ENCODE results near the gene COA3.

DNA sequence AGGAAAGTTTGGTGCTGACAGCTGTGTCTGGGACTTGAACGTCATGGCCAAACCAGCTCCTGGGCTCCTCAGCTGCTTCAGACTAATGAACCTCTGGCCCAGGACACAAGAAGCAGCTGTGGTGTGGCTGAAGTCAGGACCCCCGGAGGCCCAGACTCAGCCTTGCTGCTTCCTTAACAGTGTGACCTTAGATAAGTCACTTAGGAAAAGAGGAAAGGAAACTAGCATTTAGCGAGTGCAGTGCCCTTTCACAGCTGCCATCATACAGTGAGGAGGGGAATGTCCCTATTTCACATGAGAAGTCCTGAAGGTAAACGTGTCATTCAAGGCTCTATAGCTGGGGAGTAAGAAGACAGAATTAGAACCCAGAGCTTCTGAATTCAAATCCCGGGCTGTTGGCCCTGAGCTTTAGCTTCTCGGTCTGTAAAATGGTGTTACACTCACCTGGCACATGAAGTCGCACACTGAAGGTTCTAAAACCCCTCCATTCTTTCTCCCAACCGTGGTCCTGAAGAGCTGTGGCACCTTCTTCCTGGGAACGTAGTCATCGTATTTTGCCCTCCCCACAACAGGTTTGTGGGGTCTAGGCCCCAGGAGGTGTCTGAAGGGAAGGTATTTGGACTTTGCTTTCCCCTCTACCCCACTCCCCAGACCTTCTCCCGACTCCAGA is 38.4 kb downstream of the COA3 start:
- TF ChIP-seq POLR2AphosphoS5 (IDR thresholded peaks at IDR 0.05) (no peak), POLR2A (IDR thresholded peaks at IDR 0.05) (no peak)
- TF ChIP-seq, protein P1, sequence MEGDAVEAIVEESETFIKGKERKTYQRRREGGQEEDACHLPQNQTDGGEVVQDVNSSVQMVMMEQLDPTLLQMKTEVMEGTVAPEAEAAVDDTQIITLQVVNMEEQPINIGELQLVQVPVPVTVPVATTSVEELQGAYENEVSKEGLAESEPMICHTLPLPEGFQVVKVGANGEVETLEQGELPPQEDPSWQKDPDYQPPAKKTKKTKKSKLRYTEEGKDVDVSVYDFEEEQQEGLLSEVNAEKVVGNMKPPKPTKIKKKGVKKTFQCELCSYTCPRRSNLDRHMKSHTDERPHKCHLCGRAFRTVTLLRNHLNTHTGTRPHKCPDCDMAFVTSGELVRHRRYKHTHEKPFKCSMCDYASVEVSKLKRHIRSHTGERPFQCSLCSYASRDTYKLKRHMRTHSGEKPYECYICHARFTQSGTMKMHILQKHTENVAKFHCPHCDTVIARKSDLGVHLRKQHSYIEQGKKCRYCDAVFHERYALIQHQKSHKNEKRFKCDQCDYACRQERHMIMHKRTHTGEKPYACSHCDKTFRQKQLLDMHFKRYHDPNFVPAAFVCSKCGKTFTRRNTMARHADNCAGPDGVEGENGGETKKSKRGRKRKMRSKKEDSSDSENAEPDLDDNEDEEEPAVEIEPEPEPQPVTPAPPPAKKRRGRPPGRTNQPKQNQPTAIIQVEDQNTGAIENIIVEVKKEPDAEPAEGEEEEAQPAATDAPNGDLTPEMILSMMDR (IDR thresholded peaks at IDR 0.05), result no peak
